NCI-H1417 treated with DMSO at 0.1 percent for 48 hours (cell line): ENCODE results near the gene RCC2.
"Not testable (repeated sequence)": the region's sequence is repeated elsewhere in the genome, so short reads cannot be mapped to it uniquely, and the experiment has no call there.

Experiments used
- DNase-seq: peaks from one replicate; lab custom pipeline; 2025; lab: John Stamatoyannopoulos, UW

The RCC2 gene

DNA sequence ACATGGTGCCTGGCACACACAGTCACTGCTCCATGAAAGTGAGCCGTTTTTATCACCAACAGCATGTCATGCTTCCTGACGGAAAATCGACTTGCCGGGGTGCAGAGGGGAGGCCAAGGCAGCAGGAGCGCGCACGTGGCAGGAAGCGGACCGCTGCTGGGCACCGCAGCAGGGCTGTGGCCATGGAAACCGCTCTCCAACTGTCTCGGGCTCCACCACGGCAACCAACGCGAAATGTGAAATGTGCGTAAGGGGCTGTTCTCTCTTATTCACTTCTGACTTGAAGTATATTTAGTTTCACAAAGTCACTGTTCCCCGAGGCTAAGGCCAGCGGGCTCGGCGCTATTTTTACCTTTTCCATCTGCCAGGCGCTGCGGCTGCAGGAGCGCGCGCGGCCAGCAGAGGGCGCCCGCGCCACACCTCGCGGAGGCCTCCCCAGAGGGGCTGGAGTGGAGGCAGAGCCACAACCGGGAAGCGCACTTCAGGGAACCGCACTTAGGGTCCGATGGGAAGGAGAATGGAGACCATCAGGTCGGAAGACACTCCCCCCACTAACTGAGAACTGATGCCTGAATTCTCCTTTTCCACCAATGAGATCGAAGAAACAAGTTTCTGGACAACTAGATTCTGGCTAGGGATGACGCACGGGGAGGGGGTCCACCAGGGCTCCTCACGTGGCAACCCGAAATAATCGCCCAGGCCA is 19.7 kb downstream of the RCC2 start:
- DNase-seq, result no peak

DNA sequence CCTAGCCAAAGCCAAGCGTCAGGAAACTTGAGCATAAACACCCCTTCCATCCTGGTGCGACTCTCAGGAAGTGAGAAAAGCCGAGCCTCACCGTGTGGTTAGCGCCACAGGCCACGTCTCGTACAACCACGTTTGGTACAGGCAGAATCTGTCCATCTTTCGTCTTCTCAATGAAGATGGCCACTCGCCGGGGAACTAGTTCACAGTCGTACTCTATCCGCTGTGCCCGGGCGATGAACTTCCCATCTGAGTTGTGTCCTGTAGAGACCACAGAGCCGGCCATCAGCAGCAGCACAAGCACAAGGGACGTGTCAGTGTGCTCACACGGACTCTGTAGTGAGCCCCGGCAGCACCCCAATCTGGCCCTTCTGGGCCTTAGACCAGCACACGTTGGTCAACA is 23.1 kb downstream of the RCC2 start:
- DNase-seq, result no peak

DNA sequence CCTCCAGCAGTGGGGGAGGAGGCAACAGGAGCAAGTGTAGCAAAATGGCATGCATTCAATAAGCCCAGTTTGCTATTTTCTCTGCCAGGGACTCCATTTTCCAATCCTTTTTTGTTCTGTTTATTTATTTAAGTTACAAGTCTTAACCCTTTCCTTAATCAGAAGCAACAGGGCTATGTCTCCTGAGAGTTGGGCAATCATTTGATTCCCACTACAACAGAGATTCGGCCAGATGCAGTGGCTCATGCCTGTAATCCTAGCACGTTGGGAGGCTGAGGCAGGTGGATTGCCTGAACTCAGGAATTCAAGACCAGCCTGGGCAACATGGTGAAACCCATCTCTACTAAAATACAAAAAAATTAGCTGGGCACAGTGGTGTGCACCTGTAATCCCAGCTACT is 25.5 kb downstream of the RCC2 start:
- no peak for DNase-seq

DNA sequence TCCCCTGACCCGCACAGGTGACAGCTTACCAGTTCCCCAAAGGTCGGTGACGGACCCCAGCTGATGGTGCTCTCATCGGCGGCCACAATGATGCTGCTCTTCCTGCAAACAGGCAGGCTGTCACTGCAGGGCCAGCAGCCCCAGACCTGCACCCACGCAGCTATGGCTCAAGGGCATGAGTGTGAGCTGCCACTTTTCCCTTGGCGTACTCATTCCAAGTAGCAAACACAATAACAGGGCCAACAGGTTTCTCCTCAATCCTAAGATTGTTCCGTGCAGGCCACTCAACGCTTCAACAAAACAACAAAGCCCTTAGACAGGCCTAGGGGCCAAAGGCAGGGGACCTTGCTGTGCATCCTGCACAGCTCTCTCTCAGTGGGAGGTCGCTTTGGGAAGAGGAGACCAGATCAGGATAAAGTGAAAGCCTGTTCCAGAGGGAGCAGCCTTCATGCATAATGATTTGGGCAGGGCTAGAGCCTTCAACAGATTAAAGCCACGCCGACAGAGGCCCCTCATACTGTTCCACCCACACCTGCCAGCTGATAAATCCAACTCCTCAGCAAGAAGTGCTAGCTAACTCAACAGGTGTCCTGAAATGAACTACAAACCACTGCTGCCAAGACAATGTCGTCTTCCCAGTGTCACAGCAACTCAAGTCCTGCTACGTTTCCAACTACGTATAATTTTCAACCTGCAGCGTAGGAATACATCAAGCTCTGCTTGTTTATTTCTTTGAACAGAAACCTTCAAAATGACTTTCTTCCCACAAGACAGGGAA is 27.2 kb downstream of the RCC2 start:
- DNase-seq, result no peak

DNA sequence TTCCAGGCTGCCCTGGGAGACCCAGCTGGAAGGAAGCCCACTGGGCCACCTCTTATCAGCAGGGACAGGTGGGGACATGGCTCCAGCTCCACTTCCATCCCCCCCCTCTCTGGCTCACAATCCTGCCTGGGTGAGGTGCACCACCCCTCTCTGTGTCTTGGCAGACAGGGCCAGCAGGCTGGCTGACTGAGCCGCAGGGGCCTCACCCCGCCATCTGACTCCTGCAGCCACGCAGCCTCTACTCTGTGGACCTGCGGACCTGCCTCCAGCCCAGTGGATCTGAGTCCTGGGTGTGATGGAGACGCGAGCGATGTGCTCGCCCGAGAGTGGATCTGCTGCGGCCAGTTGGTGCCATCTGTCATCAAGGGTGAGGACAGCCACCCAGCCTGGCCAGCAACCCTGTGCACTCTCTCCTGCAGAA is 30.1 kb downstream of the RCC2 start:
- DNase-seq, result no peak

DNA sequence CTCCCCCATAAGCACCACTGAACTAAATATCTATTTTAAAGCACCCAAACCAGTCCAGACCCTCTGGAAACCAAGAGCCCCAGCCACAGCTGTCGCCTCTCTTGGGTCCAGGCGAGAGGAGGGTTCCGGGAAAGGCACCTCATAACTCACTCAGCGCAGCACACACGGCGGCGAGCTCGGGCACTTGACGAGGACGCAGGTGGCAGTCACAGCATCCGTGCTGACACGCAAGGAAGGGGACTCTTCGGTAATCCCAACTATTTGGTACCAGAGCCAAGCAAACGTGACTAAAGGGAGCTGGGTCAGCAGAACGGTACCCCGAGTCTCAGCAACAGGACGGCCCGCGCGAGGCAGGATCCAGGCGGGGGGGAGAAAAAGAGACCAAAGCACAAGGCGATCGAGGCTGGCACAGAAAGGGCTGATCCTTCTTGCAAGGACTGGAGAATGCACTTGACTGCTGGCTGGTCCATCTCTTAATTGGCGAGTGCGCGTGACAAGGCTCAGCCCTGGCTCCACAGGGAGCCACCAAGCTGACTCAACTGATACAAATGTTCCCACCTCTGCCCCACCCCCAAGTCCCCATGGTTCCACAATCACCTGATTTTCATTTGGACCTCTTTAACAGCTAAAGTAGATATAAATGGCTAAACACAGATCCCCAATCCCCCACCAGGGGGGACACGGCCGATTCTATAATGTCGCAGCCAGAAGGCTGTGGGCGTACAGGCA is 31.5 kb downstream of the RCC2 start:
- not testable (repeated sequence) for DNase-seq

DNA sequence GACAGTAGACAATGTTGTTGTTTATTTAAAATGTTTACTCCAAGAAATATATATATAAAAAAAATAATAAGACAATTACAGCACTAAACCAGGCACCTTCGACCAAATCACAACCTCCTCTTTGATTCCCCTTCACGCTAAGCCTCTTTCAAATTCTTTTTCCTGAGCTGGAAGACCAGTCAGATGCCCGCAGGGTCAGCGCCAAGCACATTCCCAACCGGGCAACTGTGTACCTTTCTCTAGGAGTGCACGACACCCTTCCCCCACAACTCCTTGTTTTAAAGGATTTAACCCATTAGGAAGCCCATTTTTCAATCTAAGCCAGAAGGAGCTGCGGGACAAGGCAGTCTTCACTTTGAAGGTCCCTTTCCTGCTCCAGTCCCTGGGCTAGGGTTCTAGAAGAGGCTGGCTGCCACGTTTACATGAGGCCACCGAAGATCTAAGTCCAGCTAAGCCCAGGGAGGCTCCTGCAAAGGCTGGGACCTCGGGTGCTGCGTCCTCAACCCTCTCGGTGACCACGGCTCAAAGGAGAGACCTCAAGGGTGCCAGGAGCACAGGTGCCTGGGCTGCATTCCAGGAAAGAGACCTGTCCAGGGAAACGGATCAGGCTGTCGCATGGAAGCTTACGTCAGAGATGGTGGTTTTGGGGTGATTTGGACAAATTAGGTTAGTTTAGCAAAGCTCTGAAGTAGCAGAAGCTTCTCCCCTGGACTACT is 32.6 kb downstream of the RCC2 start:
- DNase-seq, result not testable (repeated sequence)

DNA sequence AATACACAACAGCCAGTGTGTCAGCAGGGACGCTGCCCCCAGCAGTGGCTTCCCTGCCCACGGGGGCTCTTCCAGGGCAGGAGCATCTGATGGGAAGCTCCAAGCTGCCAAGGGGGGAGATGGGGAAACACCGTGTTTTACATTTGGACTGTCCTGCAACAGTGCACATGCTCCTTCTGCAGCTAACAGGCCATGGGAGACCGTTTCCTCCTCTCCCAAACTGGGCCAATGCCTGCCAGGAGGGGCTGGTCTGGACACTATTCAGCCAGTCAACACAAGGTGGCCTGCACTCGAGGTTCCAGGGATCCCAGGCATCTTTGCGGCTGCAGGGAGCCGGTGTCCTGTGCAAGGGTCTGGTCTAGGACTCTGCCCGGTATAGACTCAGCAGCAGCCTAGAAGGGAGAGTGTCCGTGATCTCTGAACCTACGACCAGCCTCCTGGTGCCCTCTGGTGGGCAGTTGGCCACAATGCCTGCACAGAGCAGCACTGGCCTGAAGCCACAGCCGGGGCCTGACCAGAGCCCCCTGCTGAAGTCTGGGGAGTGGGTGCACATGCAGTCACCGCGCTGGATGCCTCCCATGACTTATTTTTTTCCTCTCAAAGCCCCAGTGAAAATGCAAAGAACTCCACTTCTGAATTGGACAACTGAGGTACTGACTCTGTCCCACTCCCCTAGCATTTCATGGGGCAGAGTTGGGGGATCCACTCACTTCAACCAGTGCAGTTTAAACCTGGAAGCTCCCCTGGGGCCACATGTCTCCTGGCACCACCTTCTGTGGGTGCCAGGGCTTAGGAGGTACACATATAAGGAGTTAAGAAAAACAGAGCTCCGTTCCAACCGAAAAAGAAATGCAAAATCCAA is 33.3 kb downstream of the RCC2 start:
- no peak for DNase-seq

DNA sequence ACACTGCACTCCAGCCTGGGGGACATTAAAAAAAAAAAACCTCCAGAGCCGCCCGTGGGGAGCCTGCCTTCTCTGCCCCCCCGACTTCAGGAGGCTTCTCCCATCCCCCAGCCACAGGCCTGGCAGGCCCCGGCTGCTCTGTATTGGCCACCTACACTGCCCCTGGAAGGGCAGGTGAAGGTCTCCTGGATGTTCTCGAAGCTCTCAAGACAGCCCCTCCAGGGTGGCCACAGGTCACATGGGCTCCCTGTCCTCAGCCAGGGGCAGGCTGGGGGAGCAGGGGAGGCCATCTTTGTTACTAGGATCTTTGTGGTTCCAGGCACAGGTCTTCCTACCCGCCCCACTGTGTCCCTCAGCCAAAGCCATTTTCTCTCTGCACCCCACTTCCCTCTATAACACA is 34.7 kb downstream of the RCC2 start:
- no peak for DNase-seq

DNA sequence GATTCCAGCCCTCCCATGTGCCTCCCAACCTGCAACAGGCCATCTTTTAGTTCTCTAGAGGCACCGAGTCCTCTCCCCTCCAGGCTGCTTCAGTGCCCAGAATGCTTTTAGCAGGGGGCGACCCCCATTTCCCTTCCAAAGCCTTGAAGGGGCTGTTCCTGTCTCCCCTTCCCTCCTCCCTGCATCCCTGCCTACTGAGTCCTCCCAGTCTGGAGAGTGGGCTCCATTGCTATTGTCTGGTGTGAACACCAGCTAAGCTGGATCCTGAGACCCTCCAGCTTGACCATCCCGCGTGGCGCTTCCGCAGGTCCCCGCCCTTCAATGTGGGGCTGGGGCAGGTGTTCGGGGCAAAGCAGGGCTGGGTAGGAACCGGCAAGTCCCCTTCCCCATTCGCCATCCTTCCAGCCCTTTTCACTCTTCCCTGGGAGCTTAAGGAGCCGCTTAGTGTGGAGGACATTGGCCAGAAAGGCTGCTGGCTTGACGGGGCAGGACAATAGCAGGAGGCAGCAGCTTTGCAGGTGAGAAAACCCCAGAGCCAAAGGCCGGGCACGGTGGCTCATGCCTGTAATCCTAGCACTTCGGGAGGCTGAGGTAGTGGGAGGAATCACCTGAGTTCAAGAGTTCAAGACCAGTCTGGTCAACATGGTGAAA is 35.3 kb downstream of the RCC2 start:
- DNase-seq, result no peak

DNA sequence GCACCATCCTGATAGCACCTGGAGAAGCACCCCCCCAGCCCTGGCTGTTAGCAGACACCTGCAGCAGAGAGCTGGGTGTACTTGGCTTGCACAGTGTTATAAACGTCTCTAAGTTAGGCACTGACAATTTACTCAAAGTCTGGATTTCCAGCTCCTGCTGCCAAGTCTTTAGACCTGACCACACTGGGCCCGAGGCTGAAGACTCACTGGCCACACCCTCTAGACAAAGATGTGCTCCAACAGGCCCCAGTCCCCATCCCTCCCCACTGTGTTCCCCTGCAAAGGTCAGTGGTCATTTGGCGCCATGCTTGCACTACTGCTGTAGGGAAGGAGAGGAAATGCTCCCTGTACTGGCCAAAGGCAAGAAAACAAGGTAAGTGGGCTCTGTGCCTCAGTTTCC is 36.4 kb downstream of the RCC2 start:
- DNase-seq, result no peak

DNA sequence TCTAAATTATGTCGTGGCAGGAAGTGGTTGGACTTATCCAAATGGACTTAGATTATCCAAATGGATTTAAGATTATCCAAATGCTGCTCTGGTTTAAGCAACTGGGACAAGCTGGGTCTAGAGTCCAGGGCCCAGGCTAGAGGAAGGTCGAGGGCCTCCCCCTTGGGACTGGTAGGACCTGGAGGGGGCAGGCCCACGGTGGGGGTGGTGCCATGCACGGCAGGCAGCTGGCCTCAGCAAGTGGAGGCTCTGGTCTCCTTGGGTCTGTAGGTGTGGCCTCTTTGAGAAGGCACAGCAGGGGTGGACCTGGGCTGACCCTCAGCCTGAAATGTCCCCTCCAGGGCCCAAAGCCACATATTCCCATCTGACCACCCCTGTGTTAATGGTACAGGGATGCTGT is 37.6 kb downstream of the RCC2 start:
- DNase-seq, result no peak

DNA sequence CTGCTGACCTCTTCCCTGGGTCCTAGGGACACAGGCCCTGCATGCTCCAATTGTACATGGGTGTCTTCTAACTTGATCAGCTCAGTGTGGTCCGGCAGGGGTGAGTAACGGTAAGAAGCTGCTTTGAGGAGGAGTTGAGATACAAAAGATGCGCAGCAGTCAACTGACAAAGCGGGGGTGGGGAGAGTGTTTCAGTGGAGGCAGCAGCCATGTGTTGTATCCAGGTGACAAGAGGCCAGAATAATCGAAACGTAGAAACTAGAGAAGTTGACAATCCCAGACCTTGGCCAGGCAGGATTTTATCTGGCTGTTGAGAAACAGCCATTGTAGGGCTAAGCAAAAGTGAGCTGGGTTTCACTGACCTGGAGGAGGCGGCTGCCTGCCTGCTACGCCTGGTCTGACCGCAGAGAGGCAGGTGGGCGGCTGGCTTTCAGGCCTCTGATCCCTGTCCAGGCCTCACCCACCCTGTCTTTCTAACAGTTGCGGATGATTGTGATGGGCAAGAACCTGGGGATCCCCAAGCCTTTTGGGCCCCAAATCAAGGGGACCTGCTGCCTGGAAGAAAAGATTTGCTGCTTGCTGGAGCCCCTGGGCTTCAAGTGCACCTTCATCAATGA is 38.6 kb downstream of the RCC2 start:
- no peak for DNase-seq

DNA sequence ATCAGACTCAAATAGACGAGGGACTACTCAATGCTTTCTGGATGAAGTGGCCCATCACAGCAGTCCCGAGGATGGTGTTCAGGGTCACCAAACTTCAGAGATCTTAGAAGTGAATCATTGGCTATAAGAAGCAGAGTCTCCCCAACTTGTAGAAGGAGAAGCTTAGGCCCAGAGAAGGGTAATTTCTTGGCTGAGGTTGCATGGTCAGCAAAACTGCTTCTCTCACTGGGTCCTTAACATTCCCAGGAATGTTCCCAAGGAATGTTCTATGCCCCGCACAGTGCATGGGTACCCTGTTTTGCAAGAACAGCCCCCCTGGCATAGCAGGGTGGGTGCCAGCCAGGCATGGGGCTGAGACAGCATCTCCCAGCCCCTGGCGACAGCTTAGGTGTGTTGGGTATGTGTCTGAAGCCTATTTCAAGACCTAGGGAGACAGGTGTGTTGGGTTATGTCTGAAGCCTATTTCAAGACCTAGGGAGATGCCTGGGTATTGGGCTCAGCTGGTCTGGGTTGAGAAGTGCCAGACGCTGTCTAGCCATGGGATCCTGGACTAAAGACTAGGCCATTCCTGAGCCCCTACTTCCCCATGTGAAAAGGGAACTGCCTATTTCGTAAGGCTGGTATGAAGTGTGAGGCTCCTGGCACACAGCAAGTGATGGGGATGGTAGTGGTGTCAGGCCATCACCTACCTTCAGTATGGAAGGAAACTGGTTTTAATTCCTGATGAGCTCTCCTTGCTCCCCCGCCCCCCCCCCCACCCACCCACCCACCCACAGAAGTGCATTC is 41.4 kb downstream of the RCC2 start:
- DNase-seq, result no peak

DNA sequence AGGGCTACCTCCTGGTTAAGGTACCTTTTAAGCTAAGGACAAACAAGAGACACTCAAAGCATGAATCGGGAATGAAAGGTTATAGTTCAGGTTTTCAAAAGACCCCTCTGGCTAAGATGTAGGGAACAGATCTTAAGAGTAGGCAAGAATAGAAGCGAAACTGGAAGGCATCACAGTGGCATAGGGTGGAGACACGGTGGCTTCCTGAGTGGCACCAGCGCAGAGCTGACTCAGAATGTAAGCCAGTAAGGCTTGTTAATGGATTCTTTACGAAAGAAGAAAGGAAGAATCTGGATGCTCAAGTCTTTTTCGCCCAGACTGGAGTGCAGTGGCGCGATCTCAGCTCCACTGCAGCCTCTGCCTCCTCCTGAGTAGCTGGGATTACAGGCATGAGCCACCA is 46.2 kb downstream of the RCC2 start:
- DNase-seq, result no peak

DNA sequence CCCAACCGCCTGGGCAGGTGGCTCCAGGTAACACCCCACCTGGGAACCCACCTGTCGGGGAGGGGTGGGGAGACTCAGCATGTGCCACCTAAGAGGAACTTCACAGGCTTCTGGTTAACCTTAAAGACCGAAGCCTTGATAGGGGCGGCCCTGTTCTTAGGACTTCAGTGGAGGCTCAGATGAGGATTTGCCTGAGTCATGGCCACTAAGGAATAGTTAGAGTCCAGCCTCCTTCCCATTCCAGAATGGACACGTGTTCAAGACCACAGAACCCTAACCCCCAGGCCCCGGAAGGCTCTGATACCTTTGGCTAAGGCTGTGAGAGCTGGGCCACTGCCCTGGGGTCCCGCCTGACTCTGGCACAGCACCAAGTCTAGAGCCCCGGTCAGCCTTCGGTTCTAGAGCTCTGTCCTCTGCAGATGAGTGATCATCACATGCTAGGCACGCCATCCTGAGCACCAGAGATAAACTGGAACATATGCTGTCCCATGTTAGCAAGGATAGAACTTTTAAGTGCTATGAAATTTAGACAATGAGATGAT is 47.2 kb downstream of the RCC2 start:
- no peak for DNase-seq

DNA sequence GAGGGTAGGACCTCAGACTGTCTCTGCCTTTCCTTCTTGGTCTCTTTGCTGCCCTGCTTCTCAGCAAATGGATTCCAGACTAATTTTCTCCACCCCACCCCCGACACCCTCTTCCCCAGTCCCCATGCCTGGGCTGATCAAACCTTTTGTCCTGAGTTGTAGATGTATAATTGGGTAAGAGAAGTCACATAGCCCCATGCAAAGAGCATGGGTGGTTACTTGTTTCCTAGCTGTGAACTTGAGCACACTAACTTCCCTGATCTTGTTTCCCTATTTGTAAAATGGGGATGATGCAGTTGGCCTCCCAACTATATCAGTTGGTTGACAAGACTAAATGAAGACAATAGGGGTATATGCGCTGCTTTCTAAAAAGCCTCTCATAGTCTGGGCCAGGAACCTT is 58.3 kb downstream of the RCC2 start:
- no peak for DNase-seq

DNA sequence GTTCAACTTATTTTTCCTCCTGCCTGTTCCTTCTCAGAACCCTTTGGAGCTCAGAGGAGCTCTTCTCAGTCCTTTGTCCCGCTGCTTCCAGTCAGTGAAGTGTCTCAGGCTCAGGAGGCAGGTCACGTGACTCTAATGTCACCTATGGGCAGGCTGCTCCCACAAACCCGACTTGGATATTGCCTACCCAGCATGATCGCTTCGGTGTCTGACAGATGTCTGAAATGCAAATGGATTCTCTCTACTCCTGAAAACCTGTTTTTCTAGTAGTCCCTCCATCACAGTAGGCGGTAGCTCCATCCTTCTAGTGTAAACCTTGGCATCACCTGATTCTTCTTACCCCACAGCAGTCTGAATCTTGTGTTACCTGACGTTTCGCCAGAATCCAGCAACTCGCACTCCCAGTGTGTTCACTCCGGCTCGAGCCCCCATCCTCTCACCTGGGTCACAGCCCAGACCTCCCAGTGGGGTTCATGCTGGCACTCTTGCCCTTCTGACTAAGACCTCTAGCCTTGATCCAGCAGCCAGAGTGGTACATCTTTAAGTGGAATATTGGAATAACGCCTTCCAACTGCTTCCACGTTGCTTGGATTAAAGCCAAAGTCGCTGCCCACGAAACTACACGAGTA is 62.0 kb downstream of the RCC2 start:
- peak; percentile 12 for DNase-seq

DNA sequence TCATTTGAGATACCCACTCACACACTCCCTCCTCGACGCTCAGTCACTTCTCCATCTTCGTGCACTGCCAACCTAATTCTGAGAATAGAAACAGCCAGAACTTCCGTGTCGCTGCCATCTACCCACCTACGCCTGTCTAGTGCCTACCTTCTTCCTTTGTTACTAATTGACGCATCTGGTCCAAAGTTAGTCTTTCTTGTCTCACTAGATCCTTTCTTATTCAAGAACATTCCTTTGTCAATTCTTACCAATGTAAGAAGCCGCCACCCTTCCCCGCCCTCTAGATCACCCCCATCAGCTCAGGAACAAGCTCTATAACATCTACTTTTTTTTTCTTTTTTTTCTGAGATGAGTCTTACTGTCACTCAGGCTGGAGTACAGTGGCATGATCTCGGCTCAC is 63.8 kb downstream of the RCC2 start:
- DNase-seq, result no peak
